ENCODE data around the gene TESMIN.
A peak's percentile ranks its signal among the peaks of the same experiment; 100 is the strongest.

Gene TESMIN

DNA sequence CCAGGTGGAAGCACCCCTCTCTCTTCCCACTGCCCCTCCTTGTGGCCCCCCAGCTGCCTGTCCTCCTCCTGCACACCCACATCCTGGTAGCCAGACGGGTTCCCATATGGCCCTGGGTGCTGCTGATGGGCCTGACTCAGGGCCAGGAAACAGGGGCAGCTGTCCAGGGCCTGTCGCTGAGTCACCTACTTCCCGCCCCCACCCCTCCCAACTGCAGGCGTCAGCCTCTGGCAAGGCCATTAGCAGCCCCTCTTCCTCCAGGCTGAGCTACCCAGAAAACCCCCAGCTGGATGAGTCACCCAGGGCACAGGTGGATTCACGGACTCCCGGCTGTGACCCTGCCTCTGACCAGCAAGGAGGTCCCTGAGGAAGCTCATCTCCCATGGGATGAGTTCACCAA is 73.9 kb downstream of the TESMIN start:
- DNase-seq (ENCODE audit: low read depth) = peak; percentile 85
- no peak for TF ChIP-seq CTCF (IDR thresholded peaks at IDR 0.05; ENCODE audit: low read depth, low read length)
- TF ChIP-seq MYC (IDR thresholded peaks at IDR 0.05; ENCODE audit: low read depth, low read length) = 0 out of 2 replicates have a peak, but pooled peaks have one; percentile 33
- TF ChIP-seq, protein P1, sequence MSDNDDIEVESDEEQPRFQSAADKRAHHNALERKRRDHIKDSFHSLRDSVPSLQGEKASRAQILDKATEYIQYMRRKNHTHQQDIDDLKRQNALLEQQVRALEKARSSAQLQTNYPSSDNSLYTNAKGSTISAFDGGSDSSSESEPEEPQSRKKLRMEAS (IDR thresholded peaks at IDR 0.05; ENCODE audit: low read depth, low read length) = 0 out of 2 replicates have a peak, but pooled peaks have one; percentile 13
- TF ChIP-seq POLR2A (IDR thresholded peaks at IDR 0.05; ENCODE audit: extremely low read depth, insufficient read length) = no peak
- no peak overlapping the region for H3K4me3 ChIP-seq (ENCODE audit: low read depth, low read length)

GRCh38 chr11:68674461-68674860 is 76.9 kb downstream of the TESMIN start:
- TF ChIP-seq, protein P1 (IDR thresholded peaks at IDR 0.05; ENCODE audit: low read depth, low read length) = no peak
- no peak for TF ChIP-seq POLR2A (IDR thresholded peaks at IDR 0.05; ENCODE audit: extremely low read depth, insufficient read length)
- TF ChIP-seq MYC (IDR thresholded peaks at IDR 0.05; ENCODE audit: low read depth, low read length) = no peak
- no peak for TF ChIP-seq CTCF (IDR thresholded peaks at IDR 0.05; ENCODE audit: low read depth, low read length)
- H3K4me3 ChIP-seq (ENCODE audit: low read depth, low read length) = no peak overlapping the region
- DNase-seq (ENCODE audit: low read depth) = no peak

GRCh38 chr11:68673991-68674390 is 77.3 kb downstream of the TESMIN start:
- no peak for DNase-seq (ENCODE audit: low read depth)
- H3K4me3 ChIP-seq (ENCODE audit: low read depth, low read length) = no peak overlapping the region
- TF ChIP-seq MYC (IDR thresholded peaks at IDR 0.05; ENCODE audit: low read depth, low read length) = no peak
- no peak for TF ChIP-seq CTCF (IDR thresholded peaks at IDR 0.05; ENCODE audit: low read depth, low read length)

DNA sequence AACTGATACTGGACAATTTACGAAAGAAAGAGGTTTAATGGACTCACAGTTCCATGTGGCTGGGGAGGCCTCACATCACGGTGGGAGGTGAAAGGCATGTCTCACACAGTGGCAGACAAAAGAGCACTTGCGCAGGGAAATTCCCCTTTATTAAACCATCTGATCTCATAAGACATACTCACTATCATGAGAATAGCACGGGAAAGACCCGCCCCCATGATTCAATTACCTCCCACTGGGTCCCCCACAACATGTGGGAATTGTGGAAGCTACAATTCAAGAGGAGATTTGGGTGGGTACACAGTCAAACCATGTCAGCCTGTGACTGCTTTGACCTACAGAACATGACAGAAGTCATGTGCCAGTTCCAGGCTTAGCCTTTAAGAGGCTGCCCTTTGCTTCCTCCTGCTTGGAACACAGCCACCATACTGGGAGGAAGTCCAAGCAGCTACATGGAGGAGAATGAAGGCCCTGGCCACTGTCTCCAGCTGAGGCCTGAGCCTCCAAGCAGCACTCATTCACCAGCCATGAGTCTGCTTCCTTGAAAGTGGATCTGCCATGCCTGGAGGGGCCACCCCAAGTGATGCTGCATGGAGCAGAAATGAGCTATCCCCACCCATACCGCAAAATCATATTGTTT is 77.9 kb downstream of the TESMIN start:
- DNase-seq (ENCODE audit: low read depth) = no peak
- no peak overlapping the region for H3K4me3 ChIP-seq (ENCODE audit: low read depth, low read length)
- TF ChIP-seq POLR2A (IDR thresholded peaks at IDR 0.05; ENCODE audit: extremely low read depth, insufficient read length) (no peak), CTCF (IDR thresholded peaks at IDR 0.05; ENCODE audit: low read depth, low read length) (no peak), MYC (IDR thresholded peaks at IDR 0.05; ENCODE audit: low read depth, low read length) (no peak)
- TF ChIP-seq, protein P1 (IDR thresholded peaks at IDR 0.05; ENCODE audit: low read depth, low read length) = no peak

DNA sequence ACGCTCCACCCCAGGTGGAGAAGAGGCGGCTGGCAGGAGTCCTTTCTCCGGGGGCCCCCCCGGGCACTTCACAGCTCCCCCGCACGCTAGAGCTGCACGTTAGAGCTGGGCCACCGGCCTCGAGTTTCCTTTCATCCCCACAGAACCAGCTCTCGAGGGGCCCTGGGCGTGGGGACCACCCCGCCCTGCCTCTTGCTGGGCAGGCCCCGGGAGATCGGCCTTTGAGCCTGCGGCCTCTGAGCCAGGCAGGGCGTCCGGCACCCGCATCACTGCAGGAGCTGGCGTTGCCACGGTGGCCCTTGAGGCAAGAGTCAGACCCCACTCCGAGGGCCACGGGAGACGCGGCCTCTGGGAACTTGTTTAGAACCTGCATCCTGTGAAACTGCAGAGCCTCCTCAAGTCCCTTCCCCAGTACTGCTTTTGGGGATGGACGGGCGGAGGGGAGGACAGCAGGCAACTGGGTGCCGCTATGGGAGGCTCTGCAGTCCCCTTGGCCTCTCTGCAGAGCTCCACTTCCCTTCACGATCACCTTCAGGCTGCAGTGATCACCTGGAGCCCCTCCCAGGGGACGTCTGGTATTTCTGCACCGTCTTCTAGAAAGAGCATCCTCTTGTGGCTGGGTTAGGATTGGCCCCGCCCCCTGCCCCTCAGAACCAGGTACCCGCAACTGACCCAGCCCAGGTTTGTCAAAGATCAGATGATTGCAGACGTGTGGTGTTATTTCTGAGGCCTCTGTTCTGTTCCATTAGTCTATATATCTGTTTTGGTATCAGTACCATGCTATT is 80.9 kb downstream of the TESMIN start:
- no peak overlapping the region for H3K4me3 ChIP-seq (ENCODE audit: low read depth, low read length)
- DNase-seq (ENCODE audit: low read depth) = no peak
- TF ChIP-seq MYC (IDR thresholded peaks at IDR 0.05; ENCODE audit: low read depth, low read length) (no peak), CTCF (IDR thresholded peaks at IDR 0.05; ENCODE audit: low read depth, low read length) (no peak), POLR2A (IDR thresholded peaks at IDR 0.05; ENCODE audit: extremely low read depth, insufficient read length) (no peak)
- TF ChIP-seq, protein P1 (IDR thresholded peaks at IDR 0.05; ENCODE audit: low read depth, low read length) = no peak
